ENCODE data around the gene ITPKB.

ITPKB gene

DNA sequence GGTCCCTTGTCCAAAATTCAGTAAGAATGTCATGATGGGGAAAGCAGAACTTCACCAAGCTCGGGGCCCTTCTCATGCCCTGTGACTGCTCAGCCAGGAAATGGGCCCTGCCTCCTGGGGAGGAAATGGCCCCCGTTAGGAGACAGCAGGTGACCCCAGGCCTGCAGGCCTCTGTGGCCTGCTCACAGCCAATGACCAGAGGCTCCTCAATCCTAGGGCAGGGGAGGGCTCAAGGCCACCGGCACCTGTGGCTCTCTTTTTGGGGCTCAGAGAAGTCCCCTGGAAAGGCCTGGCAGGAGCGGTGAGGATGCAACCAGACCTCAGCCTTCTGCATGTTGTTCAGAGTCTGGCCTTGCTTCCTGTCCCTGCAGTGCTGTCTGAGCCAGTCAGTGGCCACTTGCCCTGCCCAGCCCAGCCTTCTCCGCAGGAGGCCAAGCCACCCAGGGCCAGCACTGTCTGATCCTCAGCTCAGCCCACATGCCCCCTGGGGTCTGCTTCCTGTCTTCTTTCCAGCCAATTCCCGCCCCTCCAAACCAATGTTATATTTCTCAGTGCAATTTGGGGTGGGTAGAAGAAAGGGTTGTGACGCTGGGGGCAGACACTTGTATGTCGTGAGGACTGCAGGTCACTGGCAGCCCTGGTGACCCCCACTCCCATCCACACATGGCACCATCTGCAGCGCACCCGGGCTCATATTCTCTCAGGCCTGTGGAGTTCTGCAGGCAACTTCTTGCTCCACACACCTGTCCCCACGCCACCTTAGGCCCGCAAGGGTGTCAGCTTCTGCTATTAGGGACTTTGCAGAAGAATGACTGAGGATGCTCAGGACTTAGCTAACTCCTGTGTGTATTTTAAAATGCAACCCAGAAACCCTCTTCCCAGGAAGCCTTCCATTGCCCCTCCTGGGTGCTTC is 83.6 kb downstream of the ITPKB start:
- no peak for DNase-seq (ENCODE audit: low read depth)

DNA sequence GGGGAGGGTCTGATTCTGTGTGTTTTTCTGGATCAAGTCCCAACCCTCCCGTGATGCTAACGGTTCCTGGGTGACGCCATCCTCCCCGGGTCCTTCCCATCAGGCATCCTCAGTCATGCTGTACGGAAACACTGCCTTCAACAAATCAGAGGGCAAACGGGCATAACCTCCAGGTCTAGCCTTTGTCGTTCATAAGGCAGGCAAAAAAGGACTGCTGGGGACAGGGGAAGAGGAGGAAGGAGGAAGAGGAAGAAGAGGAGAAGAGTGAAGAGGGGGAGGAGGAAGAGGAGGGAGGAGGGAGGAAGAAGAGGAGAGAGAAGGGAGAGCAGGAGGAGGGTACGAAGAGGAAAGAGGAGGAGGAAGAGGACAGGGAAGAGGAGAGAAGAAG is 84.4 kb downstream of the ITPKB start:
- no peak for DNase-seq (ENCODE audit: low read depth)
- TF ChIP-seq, protein P1, sequence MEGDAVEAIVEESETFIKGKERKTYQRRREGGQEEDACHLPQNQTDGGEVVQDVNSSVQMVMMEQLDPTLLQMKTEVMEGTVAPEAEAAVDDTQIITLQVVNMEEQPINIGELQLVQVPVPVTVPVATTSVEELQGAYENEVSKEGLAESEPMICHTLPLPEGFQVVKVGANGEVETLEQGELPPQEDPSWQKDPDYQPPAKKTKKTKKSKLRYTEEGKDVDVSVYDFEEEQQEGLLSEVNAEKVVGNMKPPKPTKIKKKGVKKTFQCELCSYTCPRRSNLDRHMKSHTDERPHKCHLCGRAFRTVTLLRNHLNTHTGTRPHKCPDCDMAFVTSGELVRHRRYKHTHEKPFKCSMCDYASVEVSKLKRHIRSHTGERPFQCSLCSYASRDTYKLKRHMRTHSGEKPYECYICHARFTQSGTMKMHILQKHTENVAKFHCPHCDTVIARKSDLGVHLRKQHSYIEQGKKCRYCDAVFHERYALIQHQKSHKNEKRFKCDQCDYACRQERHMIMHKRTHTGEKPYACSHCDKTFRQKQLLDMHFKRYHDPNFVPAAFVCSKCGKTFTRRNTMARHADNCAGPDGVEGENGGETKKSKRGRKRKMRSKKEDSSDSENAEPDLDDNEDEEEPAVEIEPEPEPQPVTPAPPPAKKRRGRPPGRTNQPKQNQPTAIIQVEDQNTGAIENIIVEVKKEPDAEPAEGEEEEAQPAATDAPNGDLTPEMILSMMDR (IDR thresholded peaks at IDR 0.05; ENCODE audit: control insufficient read depth, insufficient read depth, low read depth, low read length, missing control alignments): no peak
- H3K4me3 ChIP-seq (ENCODE audit: control insufficient read depth, low read depth, low read length): no peak overlapping the region

More for the DNA sequence above, 83.6 kb downstream of the ITPKB start:
- TF ChIP-seq, protein P1 (IDR thresholded peaks at IDR 0.05; ENCODE audit: control insufficient read depth, insufficient read depth, low read depth, low read length, missing control alignments): no peak
- no peak overlapping the region for H3K4me3 ChIP-seq (ENCODE audit: control insufficient read depth, low read depth, low read length)

DNA sequence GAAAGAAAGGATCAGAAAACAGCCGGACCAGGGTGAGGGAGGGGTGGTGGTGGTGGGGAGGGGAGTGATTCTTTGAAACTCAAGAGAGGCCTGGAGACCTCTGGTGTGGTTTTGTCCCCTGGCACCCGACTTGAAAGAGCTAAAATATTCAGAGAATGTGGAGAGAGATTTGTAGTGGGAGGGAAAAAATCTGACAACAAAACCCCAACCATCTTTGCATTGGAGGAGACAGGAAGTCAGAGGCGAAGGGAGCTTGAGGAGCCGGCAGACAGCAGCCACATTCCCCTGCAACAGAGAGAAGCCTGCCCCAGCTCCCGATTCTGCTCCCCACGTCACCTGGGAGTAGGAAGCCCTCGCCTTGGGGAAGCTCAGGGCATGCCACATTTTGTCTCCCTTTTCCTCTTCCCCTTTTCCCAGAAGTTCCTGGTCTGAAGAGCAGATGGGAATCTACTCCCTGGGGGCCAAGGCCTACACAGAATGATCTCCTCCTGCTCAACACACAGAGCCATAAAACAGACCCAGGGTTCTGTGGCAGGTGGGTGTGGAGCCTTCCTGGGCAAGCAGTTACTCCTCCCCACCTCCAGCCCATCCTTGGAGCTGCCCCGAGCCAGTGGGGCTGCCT is 84.9 kb downstream of the ITPKB start:
- no peak overlapping the region for H3K4me3 ChIP-seq (ENCODE audit: control insufficient read depth, low read depth, low read length)
- TF ChIP-seq, protein P1 (IDR thresholded peaks at IDR 0.05; ENCODE audit: control insufficient read depth, insufficient read depth, low read depth, low read length, missing control alignments): no peak
- no peak for DNase-seq (ENCODE audit: low read depth)

DNA sequence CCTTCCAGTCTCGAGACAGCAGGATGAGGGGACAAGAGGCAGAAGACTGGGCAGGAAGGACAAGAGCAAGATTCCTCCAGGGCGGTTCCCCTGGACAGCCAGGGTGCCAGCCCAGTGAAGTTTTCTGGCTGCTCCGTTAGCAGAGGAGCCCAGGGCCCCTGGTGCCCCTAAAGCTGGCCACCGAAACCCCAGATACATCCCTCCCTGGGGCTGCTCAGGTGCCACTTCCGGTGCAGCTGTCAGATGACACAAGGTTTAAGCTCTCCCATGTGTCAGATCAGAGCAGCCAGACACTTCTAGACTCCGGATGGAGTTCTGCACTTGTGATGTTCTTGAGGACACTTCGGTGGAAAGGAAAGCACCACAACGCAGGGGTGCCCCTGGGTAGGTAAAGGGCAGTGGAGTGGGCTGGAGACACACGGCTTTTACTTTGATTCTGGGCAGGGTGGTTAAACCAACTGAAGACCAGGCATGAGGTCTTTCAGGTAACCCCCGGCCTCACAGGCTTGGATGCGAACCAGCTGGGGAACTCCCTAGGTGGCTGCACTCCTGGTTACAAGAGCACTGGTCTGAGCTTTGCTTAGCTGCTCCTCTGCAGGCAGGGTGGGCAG is 85.7 kb downstream of the ITPKB start:
- no peak for DNase-seq (ENCODE audit: low read depth)
- H3K4me3 ChIP-seq (ENCODE audit: control insufficient read depth, low read depth, low read length): no peak overlapping the region
- TF ChIP-seq, protein P1 (IDR thresholded peaks at IDR 0.05; ENCODE audit: control insufficient read depth, insufficient read depth, low read depth, low read length, missing control alignments): no peak

DNA sequence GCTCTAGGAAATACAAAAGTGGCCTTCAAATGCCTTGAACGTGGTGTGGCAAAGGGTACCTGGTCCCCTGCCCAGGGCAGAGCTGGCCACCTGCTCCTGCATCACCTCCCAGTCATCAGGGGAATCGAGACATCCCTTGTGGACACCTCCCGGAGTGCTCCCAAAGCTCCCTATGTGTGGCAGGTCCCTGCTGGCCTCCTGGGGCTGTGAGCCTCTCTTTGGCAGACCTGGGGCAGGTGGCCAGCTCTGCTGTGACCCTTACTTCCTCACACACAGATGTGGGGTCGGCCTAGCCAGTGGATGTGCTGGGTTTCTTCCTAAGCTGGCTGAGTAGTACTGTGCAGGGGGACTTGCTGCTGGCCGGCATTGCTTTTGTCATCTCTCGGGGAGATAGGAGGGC is 86.5 kb downstream of the ITPKB start:
- TF ChIP-seq, protein P1 (IDR thresholded peaks at IDR 0.05; ENCODE audit: control insufficient read depth, insufficient read depth, low read depth, low read length, missing control alignments): no peak
- DNase-seq (ENCODE audit: low read depth): no peak
- H3K4me3 ChIP-seq (ENCODE audit: control insufficient read depth, low read depth, low read length): no peak overlapping the region

DNA sequence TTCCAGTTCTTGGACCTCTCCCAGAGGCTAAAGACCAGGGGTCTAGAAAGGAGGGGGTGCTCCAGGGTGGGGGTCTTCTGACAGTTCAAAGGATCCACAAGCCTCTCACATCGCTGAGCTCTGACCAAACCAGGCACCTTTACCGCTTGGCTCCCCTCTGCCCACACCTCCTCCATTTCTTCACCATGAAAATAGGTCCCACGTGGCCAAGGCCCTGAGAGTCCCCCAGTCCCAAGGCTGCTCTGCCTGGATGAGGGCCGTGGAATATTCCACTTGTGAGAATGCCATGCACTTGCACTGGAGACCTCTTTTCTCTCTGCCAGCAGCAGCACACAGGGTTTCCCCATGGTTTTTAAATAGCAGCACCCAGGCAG is 87.4 kb downstream of the ITPKB start:
- no peak overlapping the region for H3K4me3 ChIP-seq (ENCODE audit: control insufficient read depth, low read depth, low read length)
- TF ChIP-seq, protein P1 (IDR thresholded peaks at IDR 0.05; ENCODE audit: control insufficient read depth, insufficient read depth, low read depth, low read length, missing control alignments): no peak
- no peak for DNase-seq (ENCODE audit: low read depth)
